Body of pancreas (tissue), 4 donors: ENCODE results near the gene IFIT2.
"Not testable (repeated sequence)": the region's sequence is repeated elsewhere in the genome, so short reads cannot be mapped to it uniquely, and the experiment has no call there.

Experiments
- POLR2A ChIP-seq, 3 donors: fragments of 450-650 bp; IDR thresholded peaks; one replicate each; pipeline ENCODE4 v1.6.1; 2016; ENCODE audit warnings: antibody characterized with exemption in 3 of 3, mild to moderate bottlenecking in 2 of 3
- TF ChIP-seq, protein P1 (sequence below), 7 experiments: fragments of 450-650 bp in 4 of 7; fragments of 200-600 bp in 3 of 7; sonication (generic) in 3 of 7; IDR thresholded peaks; one replicate each; pipeline ENCODE4 v1.5.1; 2016 to 2019; ENCODE audit warnings: antibody characterized with exemption in 7 of 7

DNA sequence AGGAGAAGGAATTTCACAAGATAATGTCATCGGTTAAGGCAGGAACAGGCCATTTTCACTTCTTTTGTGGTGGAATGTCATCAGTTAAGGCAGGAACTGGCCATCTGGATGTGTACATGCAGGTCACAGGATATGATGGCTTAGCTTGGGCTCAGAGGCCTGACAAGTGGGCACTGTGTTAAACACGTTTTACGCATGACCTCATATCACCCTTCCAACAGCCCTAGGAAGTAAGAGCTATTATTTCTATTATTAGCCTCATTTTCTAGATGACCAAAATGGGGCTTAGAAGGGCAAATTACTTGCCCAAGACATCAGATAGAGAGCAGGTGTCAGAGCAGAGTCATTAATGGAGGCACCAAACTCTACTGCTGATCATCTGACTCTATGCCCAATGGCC lies 28.2 kb downstream of the IFIT2 start:
- TF ChIP-seq, protein P1, sequence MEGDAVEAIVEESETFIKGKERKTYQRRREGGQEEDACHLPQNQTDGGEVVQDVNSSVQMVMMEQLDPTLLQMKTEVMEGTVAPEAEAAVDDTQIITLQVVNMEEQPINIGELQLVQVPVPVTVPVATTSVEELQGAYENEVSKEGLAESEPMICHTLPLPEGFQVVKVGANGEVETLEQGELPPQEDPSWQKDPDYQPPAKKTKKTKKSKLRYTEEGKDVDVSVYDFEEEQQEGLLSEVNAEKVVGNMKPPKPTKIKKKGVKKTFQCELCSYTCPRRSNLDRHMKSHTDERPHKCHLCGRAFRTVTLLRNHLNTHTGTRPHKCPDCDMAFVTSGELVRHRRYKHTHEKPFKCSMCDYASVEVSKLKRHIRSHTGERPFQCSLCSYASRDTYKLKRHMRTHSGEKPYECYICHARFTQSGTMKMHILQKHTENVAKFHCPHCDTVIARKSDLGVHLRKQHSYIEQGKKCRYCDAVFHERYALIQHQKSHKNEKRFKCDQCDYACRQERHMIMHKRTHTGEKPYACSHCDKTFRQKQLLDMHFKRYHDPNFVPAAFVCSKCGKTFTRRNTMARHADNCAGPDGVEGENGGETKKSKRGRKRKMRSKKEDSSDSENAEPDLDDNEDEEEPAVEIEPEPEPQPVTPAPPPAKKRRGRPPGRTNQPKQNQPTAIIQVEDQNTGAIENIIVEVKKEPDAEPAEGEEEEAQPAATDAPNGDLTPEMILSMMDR (IDR thresholded peaks at IDR 0.05): not testable (repeated sequence)
- not testable (repeated sequence) for TF ChIP-seq POLR2A (IDR thresholded peaks at IDR 0.05)
